Parathyroid adenoma (tissue), 2 donors: ENCODE measurements around the gene TENT5C.
A peak's percentile ranks its signal among the peaks of the same experiment; 100 is the strongest.

Source experiments
- H2AFZ ChIP-seq: fragments of 300-600 bp; sonication (generic); one replicate; pipeline ENCODE4 v1.7.0; 2017; ENCODE audit warnings: antibody characterized with exemption, mild to moderate bottlenecking
- H3K27ac ChIP-seq: fragments of 300-600 bp; sonication (generic); one replicate; pipeline ENCODE4 v1.7.0; 2017
- H3K27me3 ChIP-seq: fragments of 300-600 bp; sonication (generic); one replicate; pipeline ENCODE4 v1.7.0; 2017; ENCODE audit warnings: low read length; ENCODE audit not compliant: control insufficient read depth, insufficient read depth
- H3K36me3 ChIP-seq: fragments of 300-600 bp; sonication (generic); one replicate; pipeline ENCODE4 v1.7.0; 2017; ENCODE audit warnings: low read length; ENCODE audit not compliant: control insufficient read depth, insufficient read depth
- H3K4me1 ChIP-seq: fragments of 300-600 bp; sonication (generic); one replicate; pipeline ENCODE4 v1.7.0; 2017; ENCODE audit warnings: control low read depth
- H3K4me2 ChIP-seq: fragments of 300-600 bp; sonication (generic); one replicate; pipeline ENCODE4 v1.7.0; 2017; ENCODE audit warnings: low read length
- H3K4me3 ChIP-seq: fragments of 300-600 bp; sonication (generic); one replicate; pipeline ENCODE4 v1.7.0; 2017; ENCODE audit warnings: low read depth, low read length
- H3K79me2 ChIP-seq: fragments of 300-600 bp; sonication (generic); one replicate; pipeline ENCODE4 v1.7.0; 2017; ENCODE audit warnings: control low read depth
- H3K9ac ChIP-seq: fragments of 300-600 bp; sonication (generic); one replicate; pipeline ENCODE4 v1.7.0; 2017; ENCODE audit warnings: mild to moderate bottlenecking
- H3K9me3 ChIP-seq: fragments of 300-600 bp; sonication (generic); one replicate; pipeline ENCODE4 v1.7.0; 2017; ENCODE audit warnings: low read length; ENCODE audit not compliant: control insufficient read depth
- CTCF ChIP-seq: fragments of 300-600 bp; sonication (generic); IDR thresholded peaks from one replicate; pipeline ENCODE4 v1.7.0; 2017; ENCODE audit warnings: antibody characterized with exemption, mild to moderate bottlenecking
- donor health status: primary hyperparathyroidism.

TENT5C gene

GRCh38 chr1:117629625-117630422, 24.0 kb downstream of the TENT5C start:
- no peak overlapping the region for H3K4me2 ChIP-seq
- H3K79me2 ChIP-seq: no peaks in the 10 kb centered on the region
- no peak overlapping the region for H2AFZ ChIP-seq
- H3K4me1 ChIP-seq: peaks cover 9% of the 10 kb centered on the region
- no peaks in the 10 kb centered on the region for H3K36me3 ChIP-seq
- H3K4me3 ChIP-seq: no peak overlapping the region
- no peaks in the 10 kb centered on the region for H3K27me3 ChIP-seq
- TF ChIP-seq CTCF: no peak
- H3K27ac ChIP-seq: no peak overlapping the region
- H3K9ac ChIP-seq: no peak overlapping the region
- H3K9me3 ChIP-seq: no peaks in the 10 kb centered on the region

DNA sequence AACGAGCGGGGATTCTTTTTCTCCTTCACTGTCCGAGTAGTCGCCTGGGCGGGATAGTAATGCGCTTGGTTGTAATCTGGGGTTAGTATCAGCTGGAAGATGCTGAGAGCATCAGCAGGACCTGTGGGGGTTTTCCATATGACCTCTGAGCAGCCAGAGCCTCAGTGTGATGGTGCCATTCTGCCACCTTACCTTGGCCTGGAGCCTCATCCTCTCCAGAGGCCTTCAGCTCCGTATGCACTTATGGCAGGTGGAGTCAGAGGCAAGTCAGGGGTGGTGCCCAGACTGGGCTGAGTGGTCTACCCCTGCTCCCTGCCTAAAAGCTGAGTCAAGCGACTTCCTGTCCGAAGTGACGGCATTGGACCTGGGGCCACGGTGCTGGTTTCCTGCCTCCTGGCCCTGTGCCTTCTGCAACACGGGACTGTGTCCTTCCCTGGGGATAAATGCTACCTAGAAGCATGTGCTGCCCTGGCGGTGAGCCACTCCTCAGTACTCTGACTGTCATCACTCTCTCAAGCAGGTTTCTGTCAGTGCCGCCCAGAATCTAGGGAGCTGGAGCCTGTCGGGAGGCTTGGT, 24.7 kb downstream of the TENT5C start:
- no peak overlapping the region for H3K4me2 ChIP-seq
- no peaks in the 10 kb centered on the region for H3K79me2 ChIP-seq
- no peak overlapping the region for H2AFZ ChIP-seq
- no peak for TF ChIP-seq CTCF
- no peak overlapping the region for H3K9ac ChIP-seq
- no peak overlapping the region for H3K27ac ChIP-seq
- H3K27me3 ChIP-seq: no peaks in the 10 kb centered on the region
- H3K36me3 ChIP-seq: no peaks in the 10 kb centered on the region
- peaks cover 9% of the 10 kb centered on the region for H3K4me1 ChIP-seq
- no peaks in the 10 kb centered on the region for H3K9me3 ChIP-seq
- H3K4me3 ChIP-seq: no peak overlapping the region

- no peaks in the 10 kb centered on the region for H3K9me3 ChIP-seq
These were observed 25.7 kb downstream of the TENT5C start for GRCh38 chr1:117631359-117632160.

DNA sequence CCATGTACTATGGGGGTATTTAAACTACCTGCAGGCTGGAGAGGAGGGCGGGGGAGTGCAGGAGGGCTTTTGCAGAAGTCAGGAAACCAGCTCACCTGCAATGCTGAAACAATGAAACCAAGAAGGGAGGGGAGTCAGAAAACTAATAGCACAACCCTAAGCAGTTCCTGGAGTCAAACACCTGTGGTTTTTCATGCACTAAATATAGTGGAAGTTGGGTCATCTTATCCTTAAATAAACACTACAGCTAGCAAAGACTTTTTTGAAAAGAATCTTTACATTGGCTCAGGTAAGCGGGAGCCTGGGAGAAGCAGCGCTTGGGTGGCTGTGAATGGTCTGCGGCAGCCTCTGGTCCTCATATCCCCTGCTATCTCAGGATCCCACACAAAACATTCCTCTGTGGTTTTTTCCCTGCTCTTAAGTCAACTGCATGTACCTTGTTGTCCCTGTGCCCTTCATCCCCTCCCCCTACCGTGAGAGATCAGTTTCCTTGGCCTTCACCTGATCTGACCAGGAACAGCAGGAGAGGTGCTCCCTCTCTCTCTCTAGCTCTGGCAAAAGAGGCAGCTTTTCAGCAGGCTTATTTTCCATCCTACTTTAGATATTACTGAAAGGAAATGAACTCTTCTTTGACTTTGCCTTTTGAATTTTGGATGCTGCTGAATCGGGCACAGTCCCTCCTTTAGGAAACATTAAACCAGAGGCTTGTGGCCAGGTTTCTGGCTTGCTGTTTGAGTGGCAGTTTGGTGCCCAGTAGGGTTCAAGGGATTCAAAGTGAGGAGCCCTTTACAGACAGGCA, 26.6 kb downstream of the TENT5C start:
- H3K9me3 ChIP-seq: no peaks in the 10 kb centered on the region
- peak overlapping the region; percentile 33 for H2AFZ ChIP-seq
- no peaks in the 10 kb centered on the region for H3K27me3 ChIP-seq
- H3K36me3 ChIP-seq: no peaks in the 10 kb centered on the region
- no peak overlapping the region for H3K4me3 ChIP-seq
- no peak overlapping the region for H3K9ac ChIP-seq
- H3K27ac ChIP-seq: no peak overlapping the region
- no peak overlapping the region for H3K4me2 ChIP-seq
- H3K79me2 ChIP-seq: no peaks in the 10 kb centered on the region
- H3K4me1 ChIP-seq: no peaks in the 10 kb centered on the region
- no peak for TF ChIP-seq CTCF

More at GRCh38 chr1:117631359-117632160, 25.7 kb downstream of the TENT5C start:
- Histone ChIP-seq H3K4me2 (no peak overlapping the region), H2AFZ (no peak overlapping the region), H3K27me3 (no peaks in the 10 kb centered on the region), H3K9ac (no peak overlapping the region), H3K79me2 (no peaks in the 10 kb centered on the region), H3K36me3 (no peaks in the 10 kb centered on the region), H3K27ac (no peak overlapping the region), H3K4me1 (no peaks in the 10 kb centered on the region), H3K4me3 (no peak overlapping the region)
- TF ChIP-seq CTCF: no peak
